Effector CD4-positive, alpha-beta T cell (primary cell): ENCODE measurements around the gene ZDHHC18.

Experiments
- DNase-seq: peaks from one replicate; pipeline ENCODE4 v3.0.0-alpha.2; 2020
- total RNA-seq: gene quantifications from one replicate; lab custom pipeline; 2026; lab: John Stamatoyannopoulos, UW

ZDHHC18 gene, protein sequence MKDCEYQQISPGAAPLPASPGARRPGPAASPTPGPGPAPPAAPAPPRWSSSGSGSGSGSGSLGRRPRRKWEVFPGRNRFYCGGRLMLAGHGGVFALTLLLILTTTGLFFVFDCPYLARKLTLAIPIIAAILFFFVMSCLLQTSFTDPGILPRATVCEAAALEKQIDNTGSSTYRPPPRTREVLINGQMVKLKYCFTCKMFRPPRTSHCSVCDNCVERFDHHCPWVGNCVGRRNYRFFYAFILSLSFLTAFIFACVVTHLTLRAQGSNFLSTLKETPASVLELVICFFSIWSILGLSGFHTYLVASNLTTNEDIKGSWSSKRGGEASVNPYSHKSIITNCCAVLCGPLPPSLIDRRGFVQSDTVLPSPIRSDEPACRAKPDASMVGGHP
- total RNA-seq: 85.2 reads per million, percentile 79 among the genes with 10 or more reads in this experiment

- peak; percentile 56 for DNase-seq
Observed at GRCh38 chr1:26826261-26827105, at the start of gene ZDHHC18. Gene ZDHHC18, plus strand, starts transcription at chr1:26826688. Its CDS starts 117 bp downstream, at chr1:26826805.

GRCh38 chr1:26779098-26779668, 47.3 kb upstream of the ZDHHC18 start:
- DNase-seq: no peak

GRCh38 chr1:26780344-26780957, 46.0 kb upstream of the ZDHHC18 start:
- no peak for DNase-seq

DNA sequence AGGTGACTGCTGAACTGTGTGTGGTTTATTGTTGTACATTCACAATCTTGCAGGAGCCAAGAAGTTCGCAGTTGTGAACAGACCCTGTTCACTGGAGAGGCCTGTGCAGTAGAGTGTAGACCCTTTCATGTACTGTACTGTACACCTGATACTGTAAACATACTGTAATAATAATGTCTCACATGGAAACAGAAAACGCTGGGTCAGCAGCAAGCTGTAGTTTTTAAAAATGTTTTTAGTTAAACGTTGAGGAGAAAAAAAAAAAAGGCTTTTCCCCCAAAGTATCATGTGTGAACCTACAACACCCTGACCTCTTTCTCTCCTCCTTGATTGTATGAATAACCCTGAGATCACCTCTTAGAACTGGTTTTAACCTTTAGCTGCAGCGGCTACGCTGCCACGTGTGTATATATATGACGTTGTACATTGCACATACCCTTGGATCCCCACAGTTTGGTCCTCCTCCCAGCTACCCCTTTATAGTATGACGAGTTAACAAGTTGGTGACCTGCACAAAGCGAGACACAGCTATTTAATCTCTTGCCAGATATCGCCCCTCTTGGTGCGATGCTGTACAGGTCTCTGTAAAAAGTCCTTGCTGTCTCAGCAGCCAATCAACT, 45.2 kb upstream of the ZDHHC18 start:
- no peak for DNase-seq

DNA sequence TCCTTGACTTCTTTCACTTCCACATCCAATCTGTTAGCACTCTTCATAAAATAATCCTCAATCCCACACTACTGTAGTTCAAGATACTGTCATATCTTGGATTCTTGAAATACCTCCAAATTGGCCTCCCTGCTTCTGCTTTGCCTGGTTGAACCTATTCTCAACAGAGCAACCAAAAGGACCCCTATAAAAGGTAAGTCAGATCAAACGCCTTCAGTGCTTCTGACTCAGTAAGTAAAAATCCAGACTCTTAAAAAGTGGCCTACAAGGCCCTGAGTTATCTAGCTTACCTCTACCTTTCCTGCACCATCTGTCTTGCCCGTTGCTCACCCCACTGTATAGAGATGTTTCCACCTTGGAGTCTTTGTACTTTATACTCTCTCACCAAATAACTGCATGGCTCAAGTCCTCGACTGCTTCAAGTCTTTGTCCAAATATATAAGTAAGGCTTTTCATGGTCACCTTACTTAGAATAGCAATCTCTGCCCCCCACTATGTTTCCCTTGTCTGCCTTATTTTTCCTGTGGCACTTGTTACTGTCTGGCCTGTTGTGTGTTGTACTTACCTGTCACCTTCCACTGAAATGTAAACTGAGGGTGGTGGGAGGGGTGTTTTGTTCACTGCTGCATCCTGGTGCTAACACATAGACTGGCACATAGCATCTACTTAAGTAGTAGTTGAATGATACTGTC, 43.8 kb upstream of the ZDHHC18 start:
- DNase-seq: no peak

- DNase-seq: no peak
Observed at GRCh38 chr1:26783646-26784022, 42.9 kb upstream of the ZDHHC18 start.

DNA sequence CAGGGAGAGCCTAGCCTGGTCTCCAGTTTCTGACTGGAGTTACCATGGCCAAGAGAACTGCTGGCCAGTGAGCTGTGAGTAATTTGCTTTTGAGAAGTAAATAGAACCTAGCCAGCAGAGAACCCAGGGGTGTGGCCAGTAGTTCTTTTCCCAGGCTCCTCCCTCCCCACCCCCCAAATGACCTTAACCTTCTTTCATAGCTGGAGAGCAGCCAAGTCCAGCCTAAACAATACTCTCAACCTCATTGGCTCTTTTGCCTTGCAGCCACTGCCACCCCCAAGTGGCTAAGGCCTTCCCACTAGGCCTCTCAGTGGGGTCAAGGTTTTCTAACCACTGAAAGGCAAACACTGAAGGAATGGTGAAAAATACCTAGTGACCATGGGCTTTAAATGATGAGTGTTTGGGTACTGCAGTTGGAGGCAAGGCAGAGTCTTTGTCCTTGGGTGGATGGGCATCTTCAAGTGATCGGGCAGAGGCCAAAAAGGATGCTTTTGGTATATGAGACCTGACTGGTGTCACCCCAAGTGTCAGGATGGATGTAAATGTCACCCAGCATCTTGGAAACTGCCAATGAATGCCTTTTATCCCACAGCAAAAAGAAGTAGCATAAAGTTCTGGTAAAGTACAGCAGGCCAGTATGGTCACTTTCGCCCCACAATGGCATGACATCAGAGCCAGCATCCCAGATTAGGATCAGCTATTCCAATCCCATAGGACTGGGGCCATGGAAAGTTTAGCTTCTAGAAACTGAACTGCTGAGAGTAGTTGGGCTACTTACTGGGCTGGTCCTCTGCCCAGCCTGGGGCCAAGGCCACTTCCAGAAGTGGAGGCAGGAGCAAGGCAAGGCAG, 42.2 kb upstream of the ZDHHC18 start:
- DNase-seq: no peak

DNA sequence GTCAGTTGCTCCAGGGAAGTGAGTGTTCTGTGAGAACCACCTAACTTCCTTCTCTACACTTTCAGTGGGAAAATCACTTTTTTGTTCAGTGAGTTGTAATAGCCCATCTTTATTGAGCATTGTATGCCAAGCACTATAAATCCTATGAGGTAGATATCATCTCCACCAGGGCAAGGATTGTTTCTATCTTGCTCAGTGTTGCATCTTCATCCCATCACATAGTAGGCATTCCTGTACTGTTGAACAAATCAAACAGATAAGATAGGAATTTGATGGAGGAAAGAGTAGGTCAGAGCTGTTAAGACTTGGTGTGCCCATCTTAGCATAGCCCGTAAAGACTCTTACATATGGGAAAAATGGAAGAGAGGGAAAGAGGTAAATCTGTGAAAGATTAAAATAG, 41.6 kb upstream of the ZDHHC18 start:
- no peak for DNase-seq

DNA sequence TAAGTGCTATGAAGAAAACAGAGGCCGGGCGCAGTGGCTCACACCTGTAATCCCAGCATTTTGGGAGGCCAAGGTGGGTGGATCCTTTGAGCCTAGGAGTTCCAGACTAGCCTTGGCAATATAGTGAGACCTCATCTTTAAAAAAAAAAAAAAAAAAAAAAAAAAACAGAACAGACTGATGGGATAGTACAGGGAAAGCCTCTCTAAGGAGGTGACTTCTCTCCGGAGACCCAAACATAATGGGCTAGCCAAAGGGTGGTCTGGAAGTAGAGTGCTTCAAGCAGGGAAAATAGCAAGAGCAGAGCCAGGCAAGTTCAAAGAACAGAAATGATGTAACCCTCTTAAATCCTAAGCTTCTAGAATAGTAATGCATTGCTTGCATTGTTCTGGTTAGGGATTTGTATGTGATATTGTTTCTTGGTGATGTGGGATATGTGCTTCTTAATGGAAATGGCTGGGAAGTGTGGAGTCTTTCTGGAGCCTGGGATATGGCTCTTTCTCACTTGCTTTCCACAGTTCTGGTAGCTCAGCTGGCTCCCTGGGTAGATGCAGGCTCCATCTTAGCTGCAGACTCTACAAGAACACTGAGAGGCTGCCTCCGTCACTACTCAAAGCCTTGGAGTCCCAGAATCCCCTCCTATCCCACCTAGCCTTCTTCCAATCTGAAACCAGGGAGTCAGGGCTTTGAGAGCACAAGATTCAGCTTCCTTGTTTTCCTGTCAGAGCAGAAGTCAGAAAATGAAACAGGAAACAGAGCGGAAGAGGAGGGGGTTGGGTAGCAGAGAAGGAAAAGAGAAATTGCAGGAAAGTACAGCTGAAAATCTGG, 40.7 kb upstream of the ZDHHC18 start:
- no peak for DNase-seq

- DNase-seq: no peak
Observed at GRCh38 chr1:26786437-26787380, 39.8 kb upstream of the ZDHHC18 start.

GRCh38 chr1:26787381-26787705, 39.1 kb upstream of the ZDHHC18 start:
- DNase-seq: peak; percentile 51

GRCh38 chr1:26787706-26788514, 38.6 kb upstream of the ZDHHC18 start, which contains the start of gene PIGV:
Gene PIGV, plus strand, starts transcription at chr1:26787950. Its CDS starts 2,866 bp downstream, at chr1:26790816.
- DNase-seq: peak; percentile 81

- DNase-seq: no peak
Observed at GRCh38 chr1:26788515-26788785, 38.0 kb upstream of the ZDHHC18 start.

GRCh38 chr1:26788836-26789611, 37.5 kb upstream of the ZDHHC18 start:
- DNase-seq: peak; percentile 87

- no peak for DNase-seq
Observed at GRCh38 chr1:26789612-26789865, 36.9 kb upstream of the ZDHHC18 start.

DNA sequence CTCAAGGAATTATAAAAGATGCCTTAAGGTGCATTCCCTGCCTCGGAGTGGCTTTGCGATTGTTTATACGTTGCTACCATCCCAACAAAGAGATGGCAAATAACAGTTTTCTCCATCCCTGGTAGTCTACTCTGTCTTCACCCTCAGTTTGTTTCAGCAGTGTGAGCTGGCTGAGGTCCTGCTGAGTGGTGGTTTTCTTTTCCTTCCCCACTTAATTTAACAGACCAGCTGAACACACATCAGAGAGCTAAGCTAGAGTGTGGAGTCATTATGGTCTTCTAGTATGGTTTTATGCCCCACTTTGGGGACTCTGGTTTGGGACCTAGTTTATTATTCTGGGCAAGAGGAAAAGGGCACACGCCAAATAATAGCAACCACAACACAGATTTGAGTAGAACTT, 36.6 kb upstream of the ZDHHC18 start:
- no peak for DNase-seq

DNA sequence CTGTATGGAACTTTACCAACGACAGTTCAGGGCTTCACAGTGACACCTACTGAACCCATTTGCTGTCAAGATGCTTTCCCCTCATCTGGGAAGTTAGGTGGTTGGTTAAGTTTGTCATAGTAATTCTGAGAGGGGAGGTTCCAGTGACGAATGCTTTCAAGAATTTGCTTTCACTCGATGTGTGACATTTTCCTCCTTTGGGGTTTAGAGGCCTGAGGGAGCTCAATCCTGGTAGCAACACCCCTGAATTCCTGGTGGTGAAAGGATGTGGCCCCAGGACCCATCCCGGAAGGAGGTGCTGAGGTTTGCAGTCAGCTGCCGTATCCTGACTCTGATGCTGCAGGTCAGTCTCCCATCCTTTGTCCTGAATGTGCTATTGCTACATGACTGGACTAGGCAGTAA, 35.9 kb upstream of the ZDHHC18 start:
- DNase-seq: no peak

DNA sequence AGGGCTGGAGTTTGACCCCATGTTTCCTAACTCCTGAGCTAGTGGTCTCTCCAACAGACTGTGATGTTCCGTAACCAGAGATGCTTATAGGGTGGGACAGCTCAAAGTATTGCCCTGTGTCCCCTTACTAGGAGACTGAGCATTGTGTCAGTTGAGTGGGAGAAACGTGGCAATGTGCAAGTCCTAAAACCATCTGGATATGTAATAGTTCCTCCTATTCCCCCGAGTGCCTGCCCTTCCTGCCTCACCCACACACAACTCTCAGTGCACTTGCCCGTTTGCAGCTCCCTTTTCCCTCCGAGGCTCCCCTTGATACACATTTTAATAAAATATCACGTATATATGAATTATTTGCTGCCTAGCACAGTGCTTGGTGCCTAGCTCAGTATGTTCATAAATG, 35.3 kb upstream of the ZDHHC18 start:
- no peak for DNase-seq
